IPS-18a (cell line): ENCODE results near the gene METTL9.
"Not testable (repeated sequence)": the region's sequence is repeated elsewhere in the genome, so short reads cannot be mapped to it uniquely, and the experiment has no call there.

Experiments used
- H3K27ac ChIP-seq: one replicate; pipeline ENCODE4 v1.5.1; 2013; ENCODE audit warnings: low read length
- H3K27me3 ChIP-seq: one replicate; pipeline ENCODE4 v1.6.1; 2013; ENCODE audit warnings: mild to moderate bottlenecking, low read length; ENCODE audit not compliant: control insufficient read depth, insufficient read depth
- H3K36me3 ChIP-seq: one replicate; pipeline ENCODE4 v1.6.1; 2013; ENCODE audit warnings: low read depth, low read length; ENCODE audit not compliant: control insufficient read depth
- H3K4me1 ChIP-seq: one replicate; pipeline ENCODE4 v1.6.1; 2013; ENCODE audit warnings: low read depth, low read length; ENCODE audit not compliant: control insufficient read depth
- H3K4me3 ChIP-seq: one replicate; pipeline ENCODE4 v1.5.1; 2013; ENCODE audit warnings: low read length
- H3K9ac ChIP-seq: one replicate; pipeline ENCODE4 v1.6.1; 2013; ENCODE audit warnings: mild to moderate bottlenecking, low read length, moderate library complexity
- H3K9me3 ChIP-seq: one replicate; pipeline ENCODE4 v1.6.1; 2013; ENCODE audit warnings: low read depth, low read length; ENCODE audit not compliant: control insufficient read depth

METTL9 gene

GRCh38 chr16:21563676-21564075 lies 35.7 kb upstream of the METTL9 start:
- Histone ChIP-seq H3K27ac (no peak overlapping the region), H3K9me3 (no peaks in the 10 kb centered on the region), H3K27me3 (no peaks in the 10 kb centered on the region), H3K9ac (no peak overlapping the region), H3K36me3 (no peaks in the 10 kb centered on the region), H3K4me1 (no peaks in the 10 kb centered on the region), H3K4me3 (no peak overlapping the region)

GRCh38 chr16:21564367-21564766 lies 35.0 kb upstream of the METTL9 start:
- not testable (repeated sequence) for H3K9ac ChIP-seq, H3K27ac ChIP-seq, H3K27me3 ChIP-seq, H3K9me3 ChIP-seq, H3K4me3 ChIP-seq, H3K4me1 ChIP-seq, H3K36me3 ChIP-seq

GRCh38 chr16:21565507-21565860 lies 33.9 kb upstream of the METTL9 start:
- H3K4me3 ChIP-seq = no peak overlapping the region
- H3K9me3 ChIP-seq = no peaks in the 10 kb centered on the region
- H3K36me3 ChIP-seq = no peaks in the 10 kb centered on the region
- H3K27ac ChIP-seq = no peak overlapping the region
- H3K9ac ChIP-seq = no peak overlapping the region
- H3K4me1 ChIP-seq = no peaks in the 10 kb centered on the region
- H3K27me3 ChIP-seq = no peaks in the 10 kb centered on the region

GRCh38 chr16:21565861-21566669 lies 33.3 kb upstream of the METTL9 start:
- Histone ChIP-seq H3K4me3 (no peak overlapping the region), H3K36me3 (no peaks in the 10 kb centered on the region), H3K9ac (no peak overlapping the region), H3K27me3 (no peaks in the 10 kb centered on the region), H3K4me1 (no peaks in the 10 kb centered on the region), H3K9me3 (no peaks in the 10 kb centered on the region), H3K27ac (no peak overlapping the region)

- Histone ChIP-seq H3K4me3 (no peak overlapping the region), H3K27ac (no peak overlapping the region), H3K4me1 (no peaks in the 10 kb centered on the region), H3K36me3 (no peaks in the 10 kb centered on the region), H3K9me3 (no peaks in the 10 kb centered on the region), H3K27me3 (no peaks in the 10 kb centered on the region), H3K9ac (no peak overlapping the region)
These were observed 32.4 kb upstream of the METTL9 start for GRCh38 chr16:21566891-21567414.

GRCh38 chr16:21567496-21567895 lies 31.9 kb upstream of the METTL9 start:
- not testable (repeated sequence) for H3K27ac ChIP-seq, H3K27me3 ChIP-seq, H3K9me3 ChIP-seq, H3K4me3 ChIP-seq, H3K36me3 ChIP-seq, H3K9ac ChIP-seq, H3K4me1 ChIP-seq

- Histone ChIP-seq H3K4me1 (no peaks in the 10 kb centered on the region), H3K4me3 (no peak overlapping the region), H3K27me3 (no peaks in the 10 kb centered on the region), H3K27ac (no peak overlapping the region), H3K9ac (no peak overlapping the region), H3K9me3 (no peaks in the 10 kb centered on the region), H3K36me3 (no peaks in the 10 kb centered on the region)
These were observed 30.7 kb upstream of the METTL9 start for GRCh38 chr16:21568502-21569189.

- no peaks in the 10 kb centered on the region for H3K9me3 ChIP-seq
- no peaks in the 10 kb centered on the region for H3K27me3 ChIP-seq
- no peak overlapping the region for H3K27ac ChIP-seq
- no peak overlapping the region for H3K4me3 ChIP-seq
- H3K4me1 ChIP-seq = no peaks in the 10 kb centered on the region
- no peaks in the 10 kb centered on the region for H3K36me3 ChIP-seq
- H3K9ac ChIP-seq = no peak overlapping the region
These were observed 28.7 kb upstream of the METTL9 start for GRCh38 chr16:21570676-21571017.

- not testable (repeated sequence) for H3K9ac ChIP-seq, H3K27ac ChIP-seq, H3K9me3 ChIP-seq, H3K36me3 ChIP-seq, H3K4me1 ChIP-seq, H3K27me3 ChIP-seq, H3K4me3 ChIP-seq
These were observed 25.9 kb upstream of the METTL9 start for GRCh38 chr16:21573506-21573905.

- H3K9me3 ChIP-seq = no peaks in the 10 kb centered on the region
- no peak overlapping the region for H3K4me3 ChIP-seq
- no peaks in the 10 kb centered on the region for H3K36me3 ChIP-seq
- no peak overlapping the region for H3K9ac ChIP-seq
- H3K27ac ChIP-seq = no peak overlapping the region
- no peaks in the 10 kb centered on the region for H3K27me3 ChIP-seq
- H3K4me1 ChIP-seq = no peaks in the 10 kb centered on the region
These were observed 25.0 kb upstream of the METTL9 start for GRCh38 chr16:21574372-21574771.

GRCh38 chr16:21576323-21576722 lies 23.1 kb upstream of the METTL9 start:
- not testable (repeated sequence) for H3K4me3 ChIP-seq, H3K27ac ChIP-seq, H3K27me3 ChIP-seq, H3K9me3 ChIP-seq, H3K36me3 ChIP-seq, H3K4me1 ChIP-seq, H3K9ac ChIP-seq

GRCh38 chr16:21577487-21577886 lies 21.9 kb upstream of the METTL9 start:
- H3K9ac ChIP-seq, H3K9me3 ChIP-seq, H3K36me3 ChIP-seq, H3K27me3 ChIP-seq, H3K4me1 ChIP-seq, H3K4me3 ChIP-seq, H3K27ac ChIP-seq: not testable (repeated sequence)
